Activated CD4-positive, alpha-beta T cell treated with anti-CD3 and anti-CD28 coated beads, Interleukin-2, amount 50 U/mL, for 16 hours (primary cell): ENCODE measurements around the gene WEE2.

ENCODE experiments used
- DNase-seq: peaks from one replicate; pipeline ENCODE4 v3.0.0-alpha.2; 2020

Gene WEE2

DNA sequence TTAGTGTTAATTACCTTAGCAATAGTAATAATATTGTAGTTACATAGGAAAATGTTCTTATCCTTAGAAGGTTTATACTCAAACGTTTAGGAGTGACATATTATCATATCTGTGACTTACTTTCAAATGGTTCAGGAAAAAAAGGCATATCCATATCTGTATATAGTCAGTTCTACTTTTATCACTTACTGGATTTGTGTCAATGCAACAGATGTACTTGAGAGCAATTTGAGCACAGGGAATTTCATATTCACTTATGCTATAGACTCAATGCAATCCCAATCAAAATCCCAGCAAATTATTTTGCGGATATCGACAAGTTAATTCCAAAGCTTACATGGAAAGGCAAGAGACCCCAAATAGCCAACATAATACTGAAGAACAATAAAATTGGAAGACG is 16.2 kb upstream of the WEE2 start:
- no peak for DNase-seq

DNA sequence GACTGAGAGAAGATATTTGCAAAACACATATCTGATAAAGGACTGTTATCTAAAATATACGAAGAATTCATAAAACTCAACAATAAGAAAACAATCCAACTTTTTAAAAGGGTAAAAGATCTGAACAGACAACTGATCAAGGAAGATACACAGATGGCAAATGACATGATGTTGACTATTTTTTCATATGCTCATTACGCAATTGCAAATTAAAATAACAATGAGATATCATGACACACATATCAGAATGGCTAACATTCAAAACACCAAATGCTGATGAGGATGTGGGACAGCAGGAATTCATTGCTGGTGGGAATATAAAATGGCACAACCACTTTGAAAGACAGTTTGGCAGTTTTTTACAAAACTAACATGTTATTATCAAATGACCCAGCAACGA is 15.1 kb upstream of the WEE2 start:
- DNase-seq = no peak

DNA sequence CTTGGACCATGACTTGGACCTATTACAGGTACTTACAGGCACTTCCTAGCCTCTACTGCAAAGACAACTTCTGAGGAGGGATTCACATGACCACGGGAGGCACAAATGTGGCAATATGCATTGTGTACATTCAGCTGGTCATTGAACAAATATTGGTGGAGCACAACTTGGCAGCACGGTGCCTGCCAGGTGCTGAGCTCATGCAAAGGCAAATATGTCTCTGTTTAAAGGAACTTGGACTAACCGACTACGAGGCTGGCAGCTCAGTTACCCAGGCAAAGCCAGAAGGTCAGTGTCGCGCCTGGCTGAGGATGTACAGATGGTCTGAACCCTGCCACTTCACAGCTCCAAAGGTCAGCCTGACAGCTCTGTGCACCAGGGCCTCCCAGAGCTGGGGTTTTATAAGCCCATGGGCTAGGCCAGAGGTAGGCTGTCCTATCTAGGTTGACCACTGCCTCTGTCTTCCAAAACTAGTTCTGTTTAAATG is 12.3 kb upstream of the WEE2 start:
- no peak for DNase-seq

DNA sequence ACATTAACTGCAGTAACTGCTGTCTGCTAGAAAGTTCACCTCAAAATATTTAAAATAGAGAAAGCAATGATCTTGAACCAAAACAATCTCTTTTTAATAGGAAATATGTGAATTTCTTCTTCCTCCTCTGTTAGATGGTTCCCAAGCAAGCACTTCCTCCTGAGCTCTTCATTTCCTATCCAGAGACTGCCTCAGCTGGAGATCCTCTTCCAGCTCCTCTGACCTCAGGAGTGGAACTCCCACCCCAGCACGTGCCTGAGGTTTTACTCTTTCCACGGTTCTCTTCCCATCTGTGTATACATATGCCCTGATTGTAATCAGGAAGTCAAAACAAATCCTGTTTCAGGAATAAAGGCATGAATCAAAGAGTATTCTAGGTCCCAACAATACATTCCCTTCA is 11.8 kb upstream of the WEE2 start:
- no peak for DNase-seq

DNA sequence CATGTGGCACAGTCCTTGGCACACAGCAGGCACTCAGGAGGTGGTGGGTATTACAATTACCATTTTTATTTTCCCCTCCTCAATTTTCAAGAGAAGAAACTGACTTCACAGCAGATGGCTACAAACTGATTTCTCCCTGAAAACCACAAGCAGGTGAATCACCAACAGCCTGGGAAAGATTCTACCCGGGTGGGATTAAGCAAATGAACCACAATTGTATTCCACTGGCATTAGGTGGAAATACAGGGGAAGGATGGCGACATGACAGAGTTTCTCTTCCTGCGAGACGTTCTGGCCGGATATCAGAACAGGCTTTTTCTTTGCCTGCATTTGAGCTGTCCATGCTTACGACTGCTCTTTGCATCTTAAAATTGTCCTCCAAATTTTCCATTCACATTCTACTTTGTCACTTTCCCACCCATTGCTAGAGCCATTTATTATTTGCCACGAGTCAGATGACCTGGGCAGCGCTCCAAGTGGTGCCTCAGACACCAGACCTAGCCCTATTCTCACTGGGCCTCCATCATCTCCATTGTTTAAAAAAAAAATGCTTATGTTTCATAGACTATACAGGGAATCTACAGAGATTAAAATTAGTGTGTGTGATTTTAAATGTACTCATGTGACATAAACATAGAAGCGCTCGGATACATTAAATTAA is 10.8 kb upstream of the WEE2 start:
- no peak for DNase-seq

DNA sequence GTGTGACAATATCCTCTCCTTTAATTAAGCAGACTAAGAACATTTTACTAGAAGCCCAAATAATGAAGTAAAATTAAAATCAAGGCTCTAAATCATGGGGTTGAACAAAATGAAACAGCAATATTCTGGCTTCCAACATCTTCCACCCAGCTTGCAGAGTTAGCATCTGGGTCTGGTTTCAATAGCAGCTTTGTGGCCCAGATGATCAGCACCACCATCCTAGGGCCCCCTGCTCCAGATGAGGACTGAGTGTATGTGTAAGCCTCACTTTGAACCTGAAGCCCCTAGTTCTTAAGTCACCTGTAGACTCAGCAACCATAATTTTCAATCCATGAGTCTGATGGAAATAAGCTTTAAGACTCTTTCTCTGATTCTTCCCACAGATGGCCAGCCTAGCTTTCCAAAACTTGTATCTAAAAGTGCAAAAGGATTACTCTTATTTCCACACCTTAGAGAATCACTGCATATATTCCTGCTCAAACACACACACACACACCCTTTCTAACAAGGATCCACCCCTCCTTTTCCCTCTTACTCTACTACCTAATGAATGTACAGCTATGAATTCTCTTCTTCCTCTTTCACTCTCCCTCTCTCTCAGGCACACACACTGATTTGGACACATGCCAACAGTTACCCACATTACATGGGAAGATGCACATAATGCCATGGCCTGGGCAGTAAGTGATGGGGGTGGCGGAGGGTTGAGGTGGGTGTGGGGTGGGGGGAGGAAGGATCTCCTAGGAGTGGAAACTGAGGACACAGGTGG is 9.7 kb upstream of the WEE2 start:
- no peak for DNase-seq

DNA sequence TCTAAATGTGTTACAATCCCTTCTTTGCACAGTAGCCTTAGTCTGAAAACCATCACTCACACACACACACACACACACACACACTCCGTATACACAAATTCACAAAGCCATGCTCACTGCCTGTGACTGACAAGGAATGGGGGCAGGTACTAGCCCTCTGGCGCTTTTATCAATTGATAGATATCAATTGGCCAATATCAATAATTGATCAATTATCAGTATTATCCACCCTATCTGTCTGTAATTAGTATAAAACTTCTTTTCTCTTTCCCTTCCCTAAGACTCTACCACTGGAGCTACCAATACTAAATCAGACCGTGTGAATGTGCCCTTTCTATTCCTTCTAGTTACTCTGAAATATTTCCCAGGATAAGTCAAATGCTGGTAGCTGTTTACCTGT is 8.3 kb upstream of the WEE2 start:
- no peak for DNase-seq

DNA sequence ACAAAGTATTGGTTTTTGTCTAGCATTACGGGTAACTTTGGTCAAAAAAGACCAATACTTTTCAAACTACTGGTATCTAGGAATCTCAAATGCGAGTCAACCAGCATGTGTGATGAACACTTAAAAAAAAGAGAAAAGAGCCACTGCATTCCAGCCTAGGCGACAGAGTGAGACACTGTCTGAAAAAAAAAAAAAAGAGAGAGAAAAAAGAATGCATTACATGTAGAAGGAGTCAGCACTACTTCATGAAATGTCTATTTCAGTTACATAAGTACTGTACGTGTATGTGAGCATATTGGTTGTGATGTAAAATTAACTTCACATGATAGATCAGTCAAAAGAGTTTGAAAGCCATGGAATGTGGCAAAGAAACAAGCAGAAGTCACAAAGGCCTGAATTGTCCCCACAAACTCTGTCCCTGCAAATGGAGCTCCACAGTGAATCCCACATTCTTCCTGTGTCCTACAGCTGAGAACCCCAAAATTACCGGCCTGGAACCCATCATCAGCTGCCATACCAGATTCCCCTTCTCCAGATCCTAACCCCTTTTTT is 7.8 kb upstream of the WEE2 start:
- DNase-seq = no peak

DNA sequence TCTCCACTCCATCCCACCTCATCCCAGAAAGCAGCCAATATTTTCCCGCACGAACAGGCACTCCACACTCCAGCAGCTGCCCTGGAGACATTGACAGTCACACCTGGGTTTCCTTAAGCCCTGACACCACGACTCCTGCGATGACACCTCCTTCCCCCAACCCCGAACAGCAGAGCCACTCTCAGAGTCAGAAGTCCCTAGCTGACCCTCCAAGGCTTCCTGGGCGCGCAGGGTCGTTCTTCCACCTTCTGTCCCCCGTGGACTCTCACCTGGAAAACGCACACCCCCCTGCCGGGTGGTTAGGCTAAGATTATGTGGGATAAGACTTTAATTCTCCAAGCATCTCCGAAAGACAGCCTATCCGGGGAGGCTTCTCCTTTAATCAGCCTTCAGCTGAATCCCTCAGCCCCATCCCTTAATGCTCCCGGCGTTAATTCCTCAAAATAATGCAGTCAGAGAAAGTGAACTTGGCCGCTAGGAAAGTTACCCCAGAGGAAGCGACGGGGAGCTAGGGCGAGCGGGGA is 7.2 kb upstream of the WEE2 start:
- DNase-seq = no peak

DNA sequence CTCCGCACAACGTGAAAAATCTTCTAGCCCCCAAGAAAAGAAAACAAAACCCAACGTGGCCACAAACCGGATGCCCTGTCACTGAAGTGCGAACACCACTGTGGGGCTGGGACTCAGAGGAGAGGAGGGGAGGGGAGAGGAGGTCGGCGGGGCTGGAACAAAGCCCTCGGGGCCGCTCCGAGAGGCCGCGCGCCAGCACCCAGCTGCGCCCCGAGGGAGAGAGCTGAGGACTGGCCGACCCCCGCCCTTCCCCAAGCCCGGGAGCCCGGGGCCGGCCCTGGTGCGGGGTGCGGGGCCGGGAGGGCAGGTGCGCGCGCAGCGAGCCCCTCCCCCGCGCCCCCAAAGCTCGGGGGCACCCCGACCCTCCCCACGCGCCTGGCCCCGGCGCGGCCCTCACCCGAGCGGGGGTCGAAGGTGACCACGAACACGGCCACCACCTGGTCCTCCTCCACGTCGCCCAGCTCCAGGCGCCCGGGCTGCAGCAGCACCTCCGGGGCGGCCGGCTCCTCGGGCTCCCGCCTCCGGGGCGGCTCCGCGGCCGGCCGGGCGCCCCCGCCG is 6.6 kb upstream of the WEE2 start:
- DNase-seq = peak; percentile 68

DNA sequence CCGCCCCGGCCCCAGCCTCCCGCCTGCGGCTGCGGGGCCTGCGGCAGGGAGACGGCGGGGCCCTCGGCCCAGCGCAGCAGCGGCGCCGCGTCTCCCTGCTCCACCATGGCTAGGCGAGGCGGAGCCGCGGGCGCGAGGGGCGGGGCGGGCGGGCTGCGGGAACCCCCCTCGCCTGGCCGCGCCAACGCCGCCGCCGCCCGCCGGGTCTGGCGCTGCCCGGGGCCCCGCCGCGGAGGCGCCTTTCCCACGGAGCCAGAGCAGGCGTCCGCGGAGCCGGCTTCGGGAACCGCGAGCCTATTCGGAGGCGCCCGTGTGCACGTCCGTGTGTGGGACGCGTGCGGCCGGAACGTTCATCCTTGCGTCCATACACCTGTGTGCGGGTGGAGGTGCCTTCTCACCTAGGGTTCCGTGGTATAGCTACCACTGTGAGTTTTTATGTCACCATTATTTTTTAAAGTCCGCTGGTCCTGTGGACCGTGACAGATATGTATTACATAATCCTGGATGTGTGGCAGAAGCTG is 6.0 kb upstream of the WEE2 start, which contains the start of gene DENND11:
TSS of gene DENND11 (minus strand) at position 120 of the 521 bp plus-strand sequence. CDS start at position 107, 13 bp downstream.
- no peak for DNase-seq

DNA sequence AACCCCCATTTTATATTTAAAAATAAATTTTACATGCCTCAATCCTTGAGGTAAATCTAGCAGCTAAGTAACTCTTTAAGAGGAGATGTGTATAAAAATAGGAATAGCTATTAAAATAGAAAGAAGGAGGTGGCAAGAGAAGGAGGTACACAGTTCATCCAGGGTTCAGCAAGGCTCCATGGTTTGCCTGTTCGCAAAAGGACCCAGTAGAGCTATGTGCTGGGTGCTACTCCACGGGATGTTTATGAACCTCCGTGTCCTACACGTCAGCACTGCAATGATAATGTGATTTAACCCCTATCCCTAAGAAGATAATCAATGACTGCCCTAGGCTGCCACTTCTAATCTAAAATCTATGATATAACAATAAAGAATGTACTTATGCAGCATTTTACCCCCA is 5.3 kb upstream of the WEE2 start:
- DNase-seq = no peak

DNA sequence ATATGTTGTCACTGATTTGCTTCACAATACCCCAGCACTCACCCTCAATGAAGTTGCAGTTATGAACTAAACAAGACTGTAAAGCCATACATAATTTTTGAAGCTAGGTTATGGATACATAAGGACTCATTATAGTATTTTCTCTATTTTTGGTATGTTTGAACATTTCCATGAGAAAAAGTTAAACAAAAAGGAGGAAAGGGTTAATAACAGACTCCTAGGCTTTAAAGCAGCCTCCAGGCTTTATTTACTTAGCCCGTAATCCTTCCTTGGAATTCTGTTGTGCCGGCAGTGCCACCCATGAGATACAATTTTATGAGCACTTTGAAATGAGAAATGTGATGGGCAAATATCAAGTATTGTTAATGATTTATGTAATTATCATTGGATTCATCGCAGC is 4.0 kb upstream of the WEE2 start:
- DNase-seq = no peak

DNA sequence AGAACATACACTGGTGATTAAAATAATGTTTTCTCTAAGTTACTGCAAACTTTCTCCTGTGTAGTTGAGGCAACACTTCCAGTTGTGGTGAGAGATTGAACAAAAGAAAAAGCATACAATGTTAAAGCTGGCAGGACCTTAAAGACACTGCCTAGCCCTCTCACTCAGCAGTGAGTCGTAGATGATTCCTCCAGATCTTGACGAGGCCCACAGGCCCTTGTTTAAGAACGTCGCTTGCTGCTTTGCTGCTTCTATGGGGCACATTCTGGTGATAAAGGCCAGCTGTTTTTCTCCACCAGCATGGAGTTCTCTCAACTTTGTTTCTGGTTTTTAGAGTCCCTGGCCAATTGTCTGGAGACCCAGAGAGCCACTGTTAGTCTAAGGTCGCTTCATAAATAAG is 3.4 kb upstream of the WEE2 start:
- no peak for DNase-seq

DNA sequence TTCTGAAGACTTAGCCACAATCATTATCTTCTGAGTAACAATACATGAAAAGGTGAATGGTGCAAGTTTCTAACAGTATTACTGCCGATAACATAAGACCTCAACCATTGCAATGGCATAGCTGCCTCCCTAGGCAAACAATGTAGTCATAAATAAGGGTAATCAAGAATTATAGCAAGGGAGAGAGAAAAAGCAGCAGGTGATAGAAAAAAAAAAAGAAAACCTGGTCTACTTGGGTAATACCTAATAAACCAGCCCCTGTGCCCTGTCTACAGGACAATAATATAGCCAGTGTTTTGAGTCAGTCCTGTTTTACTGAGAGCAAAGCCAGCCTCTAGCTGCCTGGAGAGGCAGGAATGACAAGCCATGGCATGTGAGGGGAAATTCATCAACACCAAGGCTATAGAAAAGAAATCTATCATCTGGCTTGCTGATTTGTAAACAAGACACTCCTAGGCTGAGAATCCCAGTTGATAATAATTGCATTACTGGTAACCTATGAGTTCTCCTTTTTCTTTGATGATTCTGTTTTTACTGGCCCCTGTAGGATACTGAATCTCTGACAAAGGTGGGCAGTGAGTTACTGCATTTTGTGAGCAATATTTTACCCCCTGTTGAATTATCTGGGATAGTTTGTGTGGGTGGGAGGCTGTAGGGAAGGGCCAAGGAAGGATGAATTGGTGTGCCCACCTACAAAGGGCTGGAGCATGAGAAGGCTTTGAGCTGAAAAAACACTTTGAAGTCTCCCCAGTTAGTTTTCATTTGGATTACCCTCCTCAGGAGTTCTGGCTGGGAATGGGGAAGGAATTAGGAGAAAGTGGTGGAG is 1.7 kb upstream of the WEE2 start:
- DNase-seq = no peak

DNA sequence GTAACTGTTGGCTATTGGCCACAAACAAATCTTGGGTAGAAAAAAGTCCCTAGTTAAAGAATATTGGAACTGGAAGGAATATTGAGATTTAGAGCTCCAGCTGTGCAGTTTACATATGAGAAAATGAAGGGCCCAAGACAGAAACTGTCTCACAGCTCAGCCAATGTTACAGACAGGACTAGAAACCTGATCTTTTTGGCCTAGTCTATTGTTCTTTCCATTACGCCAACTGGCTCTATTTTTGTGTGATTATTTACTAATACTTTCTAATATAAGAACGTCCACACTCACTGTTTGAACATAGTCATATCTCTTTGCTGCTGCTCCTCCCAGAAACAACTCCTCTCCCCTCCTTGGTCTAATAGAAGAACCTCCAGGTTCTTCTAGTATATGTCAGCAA is 1.2 kb downstream of the WEE2 start:
- no peak for DNase-seq

DNA sequence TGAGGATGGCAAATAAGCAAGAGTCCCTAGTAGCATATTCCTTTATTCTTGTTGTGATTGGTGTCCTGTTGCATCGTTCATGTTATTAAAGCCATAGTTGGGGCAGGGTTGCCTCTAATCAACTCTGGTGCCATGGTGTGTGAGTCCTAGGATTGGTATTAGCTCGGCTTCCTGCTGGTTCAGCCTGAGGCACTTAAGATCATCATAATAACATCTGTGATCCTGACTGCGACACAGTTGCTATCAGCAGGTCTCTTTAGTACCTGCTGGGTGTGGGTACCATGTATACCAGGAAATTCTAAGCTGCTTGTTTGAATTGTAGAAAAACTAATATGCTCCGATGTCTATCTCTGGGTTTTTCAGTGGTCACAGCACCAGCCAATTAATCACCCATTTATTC is 1.6 kb downstream of the WEE2 start:
- no peak for DNase-seq

DNA sequence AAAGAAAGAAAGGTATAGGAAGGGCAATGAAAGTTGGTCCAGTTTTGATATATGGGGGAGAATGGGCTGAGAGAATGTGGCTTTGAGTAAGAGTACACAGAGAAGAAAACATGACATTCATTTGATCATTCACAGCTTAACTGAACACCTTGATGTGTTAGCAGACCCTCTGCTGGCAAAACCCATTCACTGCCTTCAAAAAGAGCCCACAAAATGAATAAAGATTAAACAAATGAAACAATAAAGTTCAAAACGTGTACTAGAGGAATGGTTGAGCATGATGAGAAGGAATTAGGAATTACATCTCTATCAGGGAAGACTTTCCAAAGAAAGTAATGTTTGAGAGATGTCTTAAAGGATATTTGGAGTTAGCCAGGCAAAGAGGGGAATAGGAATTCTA is 2.1 kb downstream of the WEE2 start:
- DNase-seq = no peak

DNA sequence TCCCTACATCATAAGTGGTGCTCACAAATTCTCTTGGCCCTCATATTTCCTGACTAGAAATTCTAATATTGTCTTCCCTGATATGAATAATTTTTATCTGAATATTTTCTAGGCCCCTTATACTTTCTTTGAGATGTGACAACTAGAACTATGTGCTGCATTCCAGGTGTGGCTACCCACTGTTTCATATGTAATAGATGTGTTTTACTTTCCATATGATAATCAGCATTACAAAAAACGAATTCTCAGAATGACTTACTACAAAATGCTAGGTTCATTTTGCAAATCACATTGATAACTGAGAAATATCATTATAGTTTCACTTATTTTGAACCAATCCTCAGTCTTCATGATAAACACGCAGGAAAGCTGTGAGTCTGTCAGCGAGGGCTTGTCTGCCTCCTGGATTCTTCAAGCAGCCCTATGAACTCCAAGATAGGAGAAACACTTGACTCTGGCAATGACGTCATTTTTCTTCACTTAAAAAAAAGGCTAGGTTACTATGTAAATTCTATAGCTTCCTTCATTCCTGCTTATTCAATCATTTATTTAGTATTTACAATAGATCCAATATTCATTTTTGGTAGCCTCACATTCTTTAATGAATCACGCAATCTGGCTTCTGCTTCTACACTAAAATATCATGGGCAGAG is 4.6 kb downstream of the WEE2 start:
- DNase-seq = no peak

DNA sequence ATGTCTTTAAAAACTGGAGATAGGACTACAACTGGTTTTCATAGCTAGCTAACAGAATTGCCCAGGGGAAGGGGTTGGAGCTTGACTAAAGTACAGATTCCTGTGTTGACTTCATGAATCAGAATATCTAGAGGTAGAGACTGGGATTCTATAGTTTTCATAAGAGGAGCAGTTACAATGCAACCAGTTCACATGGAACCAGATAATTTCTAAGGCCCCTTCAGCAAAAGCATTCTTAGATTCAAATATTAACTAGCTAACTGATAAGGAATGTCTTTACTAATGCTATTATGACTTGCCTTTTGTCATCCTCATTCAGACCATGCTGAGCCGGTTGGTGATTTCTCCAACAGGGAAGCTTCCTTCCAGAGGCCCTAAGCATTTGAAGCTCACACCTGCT is 5.7 kb downstream of the WEE2 start:
- no peak for DNase-seq

DNA sequence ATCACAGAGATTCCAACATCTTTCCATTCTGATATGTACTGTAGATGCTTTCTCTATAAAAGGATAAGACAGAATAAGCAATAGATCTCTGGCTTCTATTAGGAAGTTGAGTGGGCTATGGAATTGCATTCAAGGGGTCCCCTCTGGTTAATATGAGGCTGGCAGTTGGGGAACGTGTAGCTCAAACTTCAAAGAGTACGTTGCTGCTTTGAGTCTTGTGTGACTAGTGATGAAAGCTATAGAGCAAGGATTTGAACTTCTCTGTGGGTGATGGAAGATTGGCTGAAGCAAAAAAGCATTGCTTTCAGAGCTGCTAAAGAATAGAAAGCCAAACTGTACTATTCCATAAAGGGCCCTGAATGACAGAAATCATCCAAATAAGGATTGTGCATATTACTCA is 6.4 kb downstream of the WEE2 start:
- no peak for DNase-seq

DNA sequence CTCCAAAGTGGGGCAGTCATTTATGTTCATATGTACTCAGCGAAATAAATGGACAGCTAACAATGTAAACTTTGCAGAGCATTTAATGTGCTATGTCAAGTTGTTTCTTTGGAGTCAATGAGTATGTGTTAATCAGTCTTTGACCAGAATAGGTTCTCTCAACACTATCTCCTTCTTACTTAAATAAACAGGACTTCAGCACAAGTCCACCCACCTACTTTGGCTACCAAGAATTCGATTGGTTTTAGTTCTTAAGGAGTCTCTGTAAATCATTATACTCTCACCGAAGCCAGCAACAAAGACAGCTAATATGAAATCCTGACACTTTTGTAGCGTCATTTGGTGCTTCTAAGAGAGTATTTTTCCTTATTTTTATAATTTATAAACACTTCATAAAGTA is 6.9 kb downstream of the WEE2 start:
- DNase-seq = no peak
